Peyer's patch (tissue), 4 donors: Measurements from ENCODE around the gene SHC2.

Source experiments
- CTCF ChIP-seq, 6 experiments: fragments of 450-650 bp in 4 of 6; fragments of 200-600 bp in 2 of 6; sonication (generic) in 1 of 6; IDR thresholded peaks; one replicate each; pipeline ENCODE4 v1.5.1; 2017 to 2019; ENCODE audit warnings: antibody characterized with exemption in 6 of 6, mild to moderate bottlenecking in 3 of 6, moderate library complexity in 1 of 6
- POLR2A ChIP-seq, 2 donors: fragments of 450-650 bp; IDR thresholded peaks; one replicate each; pipeline ENCODE4 v1.5.1; 2017; ENCODE audit warnings: antibody characterized with exemption in 2 of 2, mild to moderate bottlenecking in 2 of 2, moderate library complexity in 2 of 2

- TF ChIP-seq CTCF (IDR thresholded peaks at IDR 0.05) (no peak), POLR2A (IDR thresholded peaks at IDR 0.05) (no peak)
Observed at GRCh38 chr19:395467-395866, 65.4 kb downstream of the SHC2 start.
